T-cell (primary cell): ENCODE data around the gene GALNT10. TPM values are rescaled to one million over a fixed set of nuclear protein-coding genes. Genes with fewer than 3 reads are reported as not detected.

Source experiments
- ATAC-seq, 4 experiments: fragments of 200-7000 bp in 3 of 4; fragments of 150-1000 bp in 1 of 4; cut with Tn5 transposase; replicated peaks in 1 of 4; 1 replicate in 3 of 4; 2 replicates in 1 of 4; pipeline ENCODE4 v1.10.0; 2021; ENCODE audit warnings: moderate library complexity in 3 of 4, mild to moderate bottlenecking in 2 of 4, moderate number of reproducible peaks in 1 of 4
- CTCF ChIA-PET, 2 donors: fragments of 300-600 bp; sonication (Branson Sonifier 250); formaldehyde crosslinking; loops; one replicate each; lab custom pipeline; 2022; ENCODE audit warnings: antibody characterized with exemption in 2 of 2; lab: Charles Lee
- POLR2A ChIA-PET, 2 donors: fragments of 300-600 bp; sonication (Branson Sonifier 250); formaldehyde crosslinking; loops; one replicate each; lab custom pipeline; 2022; ENCODE audit warnings: antibody characterized with exemption in 2 of 2; lab: Charles Lee
- DNase-seq, 35 experiments: peaks; one replicate each; pipeline versions ENCODE4 v3.0.0 to v3.0.0-alpha.2; 2013 to 2023
- H3K27ac ChIP-seq: one replicate; pipeline ENCODE4 v1.5.1; 2013; ENCODE audit warnings: low read length
- H3K27me3 ChIP-seq, 2 experiments: replicated peaks in 1 of 2; 1 replicate in 1 of 2; 2 replicates in 1 of 2; pipeline versions ENCODE4 v1.6.1 to v1.7.0; 2013; ENCODE audit warnings: low read length in 1 of 2, mixed read lengths in 1 of 2; ENCODE audit not compliant: control insufficient read depth in 2 of 2, insufficient read depth in 2 of 2; ENCODE audit errors: extremely low read depth in 1 of 2
- H3K36me3 ChIP-seq, 2 donors: 1 replicate in 1 of 2; 2 replicates in 1 of 2; pipeline versions ENCODE4 v1.6.1 to v1.7.0; 2013; ENCODE audit warnings: low read length in 1 of 2; ENCODE audit not compliant: control insufficient read depth in 2 of 2, insufficient read depth in 1 of 2; ENCODE audit errors: extremely low read depth in 1 of 2
- H3K4me1 ChIP-seq, 2 experiments: 1 replicate in 1 of 2; 2 replicates in 1 of 2; pipeline versions ENCODE4 v1.6.1 to v1.7.0; 2013; ENCODE audit warnings: low read length in 2 of 2, mixed read lengths in 1 of 2; ENCODE audit not compliant: insufficient read depth in 2 of 2, control insufficient read depth in 1 of 2; ENCODE audit errors: extremely low read depth in 1 of 2
- H3K4me3 ChIP-seq, 2 donors: 1 replicate in 1 of 2; 2 replicates in 1 of 2; pipeline versions ENCODE4 v1.5.1 to v1.7.0; 2013; ENCODE audit warnings: mild to moderate bottlenecking in 2 of 2, low read length in 1 of 2, moderate library complexity in 1 of 2; ENCODE audit not compliant: control insufficient read depth in 1 of 2; ENCODE audit errors: extremely low read depth in 1 of 2
- H3K9me3 ChIP-seq: 2 replicates; pipeline ENCODE4 v1.7.0; 2013
- H3K27ac Mint-ChIP-seq, 2 donors: one replicate each; pipeline ENCODE4 v1.8.0; 2020 to 2021; ENCODE audit warnings: mild to moderate bottlenecking in 2 of 2, mixed read lengths in 2 of 2
- H3K27me3 Mint-ChIP-seq, 2 donors: one replicate each; pipeline ENCODE4 v1.8.0; 2021 to 2022; ENCODE audit warnings: mixed read lengths in 2 of 2
- H3K36me3 Mint-ChIP-seq: one replicate; pipeline ENCODE4 v1.8.0; 2021; ENCODE audit warnings: mixed read lengths
- H3K4me1 Mint-ChIP-seq, 3 donors: one replicate each; pipeline ENCODE4 v1.8.0; 2020 to 2022; ENCODE audit warnings: mixed read lengths in 3 of 3, mild to moderate bottlenecking in 1 of 3
- H3K4me3 Mint-ChIP-seq, 3 donors: one replicate each; pipeline ENCODE4 v1.8.0; 2020 to 2022; ENCODE audit warnings: mild to moderate bottlenecking in 3 of 3, mixed read lengths in 3 of 3, moderate library complexity in 3 of 3
- H3K9me3 Mint-ChIP-seq, 3 donors: one replicate each; pipeline ENCODE4 v1.8.0; 2020 to 2022; ENCODE audit warnings: mixed read lengths in 3 of 3
- WGBS: methylation state at CpG from one replicate; pipeline ENCODE4 v1.1.5; 2013; ENCODE audit warnings: missing lambda C conversion rate; ENCODE audit not compliant: insufficient coverage; 5-methylcytosine and 5-hydroxymethylcytosine counted together
- total RNA-seq, 35 experiments: library from RNA in 6 of 35; stranded (reverse) in 6 of 35; fragments of 120-200 nt in 1 of 35; gene quantifications; one replicate each; pipeline versions ENCODE4 v1.2.1 to v1.2.4 and lab custom pipeline; 2013 to 2026

Gene GALNT10
- total RNA-seq, 5 donors from 2014 or later (not counting 1 experiment from before 2014, with no cell fraction given) = 26.9 to 62.7 (median 40.8) TPM

DNA sequence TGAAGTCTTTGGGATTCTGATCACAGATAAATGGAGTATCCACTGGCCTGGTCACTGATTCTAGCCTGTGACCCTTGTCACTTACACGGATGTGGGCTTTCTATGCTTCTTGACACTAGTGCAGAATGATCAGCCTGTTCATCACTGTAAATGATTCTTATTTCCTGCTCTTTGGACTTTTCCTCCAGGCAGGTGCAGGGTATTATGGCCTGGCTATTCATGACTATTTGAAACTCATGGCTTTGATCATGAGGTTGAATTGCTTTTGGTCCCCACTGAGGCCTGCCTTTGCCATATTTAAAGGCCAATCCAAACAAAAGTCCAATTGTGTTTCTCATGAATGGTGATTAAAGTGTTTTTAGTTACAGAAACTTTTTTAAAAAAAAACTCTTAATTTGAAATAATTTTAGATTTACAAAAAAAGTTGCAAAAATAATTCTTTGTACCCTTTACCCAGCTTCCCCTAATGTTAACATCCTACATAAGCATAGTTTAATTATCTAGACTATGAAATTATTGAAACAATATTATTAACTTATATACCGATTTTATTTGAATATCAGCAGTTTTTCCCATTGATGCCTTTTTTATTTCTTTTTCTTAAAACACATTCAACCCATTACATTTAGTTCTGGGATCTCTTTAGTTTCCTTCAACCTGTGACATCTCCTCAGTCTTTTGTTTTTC lies 68.1 kb downstream of the GALNT10 start:
- Histone ChIP-seq H3K27ac (no peak overlapping the region), H3K36me3 (peaks cover 0 to 6% of the 10 kb centered on the region in 2 donors), H3K9me3 (no peaks in the 10 kb centered on the region), H3K27me3 (no peaks in the 10 kb centered on the region), H3K4me3 (no peak overlapping the region), H3K4me1 (no peaks in the 10 kb centered on the region)
- ATAC-seq = no peak
- POLR2A ChIA-PET = no interaction called here
- WGBS = 95% methylated on average over 2 of the region's 2 CpGs
- Mint-ChIP-seq H3K4me3 (no peak overlapping the region), H3K27me3 (no peaks in the 10 kb centered on the region), H3K27ac (no peak overlapping the region), H3K36me3 (peaks cover 66% of the 10 kb centered on the region), H3K9me3 (no peaks in the 10 kb centered on the region), H3K4me1 (peaks cover 6 to 22% (median 6%) of the 10 kb centered on the region in 3 donors)
- CTCF ChIA-PET = no interaction called here
- DNase-seq = no peak

DNA sequence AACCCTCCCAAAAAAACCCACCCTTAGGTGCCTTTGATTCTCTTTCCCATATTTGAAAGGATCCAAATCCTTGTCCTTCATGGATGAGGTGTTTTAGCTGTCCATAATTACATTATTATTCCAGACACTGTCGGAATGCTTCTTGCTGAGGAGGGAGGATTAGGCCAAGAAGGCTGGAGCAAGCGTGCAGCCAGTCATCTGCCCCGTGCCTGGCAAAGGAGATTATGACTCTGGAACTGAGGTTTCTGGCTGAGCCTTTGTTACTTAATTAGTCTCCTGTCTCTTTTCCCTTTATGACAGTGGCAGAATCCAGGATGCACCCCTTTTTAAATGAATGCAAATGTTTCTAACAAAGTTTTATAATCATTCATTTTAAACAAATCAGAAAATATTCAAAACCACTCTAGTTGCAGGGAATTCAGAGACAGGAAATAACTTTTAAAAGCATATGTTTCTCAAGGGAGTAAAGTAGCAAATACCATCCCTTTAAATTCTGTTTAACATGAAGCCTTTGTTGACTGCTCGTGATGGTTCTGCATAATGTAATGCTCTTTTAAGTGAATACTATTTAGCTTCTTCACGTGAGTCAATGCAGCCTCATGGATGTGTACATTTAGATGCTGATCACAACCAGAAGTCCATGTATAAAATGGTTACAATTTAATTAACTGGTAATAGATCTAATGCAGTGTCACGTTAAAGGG lies 69.8 kb downstream of the GALNT10 start:
- DNase-seq (no peak), ATAC-seq (no peak)
- H3K27me3 ChIP-seq = no peaks in the 10 kb centered on the region
- H3K27ac ChIP-seq = no peak overlapping the region
- Mint-ChIP-seq H3K4me1 (peaks cover 0 to 20% (median 8%) of the 10 kb centered on the region in 3 donors), H3K27ac (no peak overlapping the region), H3K9me3 (no peaks in the 10 kb centered on the region), H3K27me3 (no peaks in the 10 kb centered on the region), H3K4me3 (no peak overlapping the region), H3K36me3 (peaks cover 59% of the 10 kb centered on the region)
- POLR2A ChIA-PET = interaction anchor here in 1 of 2 donors (0.6 kb wide), 1 partner anchor 28 kb away, joined by 3 read pairs; no protein-coding TSS in a partner anchor
- H3K36me3 ChIP-seq = peaks cover 0 to 6% of the 10 kb centered on the region in 2 donors
- H3K9me3 ChIP-seq = no peaks in the 10 kb centered on the region
- H3K4me1 ChIP-seq = no peaks in the 10 kb centered on the region
- H3K4me3 ChIP-seq = no peak overlapping the region
- CTCF ChIA-PET = no interaction called here
- WGBS = 93% methylated on average over 2 of the region's 6 CpGs

DNA sequence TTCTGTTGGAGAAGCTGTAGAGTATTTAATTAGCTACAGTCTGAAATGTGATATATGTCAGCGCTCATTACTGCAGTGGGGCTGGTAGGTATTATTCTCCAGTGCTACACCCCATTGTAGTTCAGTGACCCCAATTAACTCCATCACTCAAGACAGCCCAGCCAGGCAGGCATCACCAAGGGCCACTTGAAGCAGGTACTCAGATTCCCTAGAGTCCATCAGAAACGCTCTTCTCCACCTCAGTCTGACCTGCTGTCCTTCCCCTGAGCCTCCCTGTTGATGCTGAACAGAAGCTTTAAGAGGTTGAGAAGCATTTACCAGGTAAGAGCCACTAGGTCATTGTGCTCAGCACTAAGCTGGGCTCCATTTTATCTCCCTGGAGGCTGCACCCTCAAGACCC lies 71.8 kb downstream of the GALNT10 start:
- Mint-ChIP-seq H3K4me1 (peaks cover 0 to 16% (median 8%) of the 10 kb centered on the region in 3 donors), H3K36me3 (peaks cover 54% of the 10 kb centered on the region), H3K4me3 (peak overlapping the region in 1 of 3 donors; percentile 5), H3K27me3 (no peaks in the 10 kb centered on the region), H3K27ac (no peak overlapping the region), H3K9me3 (no peaks in the 10 kb centered on the region)
- H3K27me3 ChIP-seq = no peaks in the 10 kb centered on the region
- ATAC-seq (no peak), DNase-seq (no peak)
- CTCF ChIA-PET = interaction anchor here in 1 of 2 donors (0.7 kb wide), 1 partner anchor 73 kb away, joined by 3 read pairs; no protein-coding TSS in a partner anchor
- peaks cover 0 to 6% of the 10 kb centered on the region in 2 donors for H3K36me3 ChIP-seq
- no peaks in the 10 kb centered on the region for H3K9me3 ChIP-seq
- H3K4me3 ChIP-seq = no peak overlapping the region
- POLR2A ChIA-PET = no interaction called here
- no peaks in the 10 kb centered on the region for H3K4me1 ChIP-seq
- no peak overlapping the region for H3K27ac ChIP-seq
- 100% methylated on average over 1 of the region's 2 CpGs for WGBS

DNA sequence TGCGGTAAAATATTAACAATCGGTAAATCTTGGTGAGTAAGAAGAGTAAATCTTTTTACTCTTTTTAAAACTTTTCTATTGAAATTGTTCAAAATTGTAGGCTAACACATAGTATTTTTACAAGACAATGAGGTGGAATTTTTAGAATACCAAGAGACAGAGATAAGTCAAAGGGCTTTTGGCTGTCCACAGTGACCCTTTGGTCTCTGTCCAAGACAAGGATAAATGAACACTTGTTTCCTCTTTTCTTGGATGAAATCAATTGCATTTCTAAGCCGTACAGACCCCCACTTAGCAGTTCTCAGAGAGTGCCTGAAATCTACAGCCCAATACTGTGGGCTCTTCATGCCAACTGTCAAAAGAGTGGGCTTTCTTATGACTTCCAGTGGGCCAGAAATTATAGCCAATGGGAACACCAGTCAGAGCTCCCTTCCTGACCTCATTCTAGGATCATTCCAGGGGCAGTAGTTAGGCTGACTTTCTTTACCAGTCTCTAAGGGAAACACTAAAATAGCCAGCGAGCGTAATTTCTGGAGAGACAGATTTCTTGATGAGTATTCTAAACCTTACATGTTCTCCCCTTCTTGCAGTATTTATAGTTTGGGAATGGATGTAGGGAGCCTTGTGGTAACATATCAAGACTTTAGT lies 74.1 kb downstream of the GALNT10 start:
- no peak overlapping the region for H3K27ac Mint-ChIP-seq

DNA sequence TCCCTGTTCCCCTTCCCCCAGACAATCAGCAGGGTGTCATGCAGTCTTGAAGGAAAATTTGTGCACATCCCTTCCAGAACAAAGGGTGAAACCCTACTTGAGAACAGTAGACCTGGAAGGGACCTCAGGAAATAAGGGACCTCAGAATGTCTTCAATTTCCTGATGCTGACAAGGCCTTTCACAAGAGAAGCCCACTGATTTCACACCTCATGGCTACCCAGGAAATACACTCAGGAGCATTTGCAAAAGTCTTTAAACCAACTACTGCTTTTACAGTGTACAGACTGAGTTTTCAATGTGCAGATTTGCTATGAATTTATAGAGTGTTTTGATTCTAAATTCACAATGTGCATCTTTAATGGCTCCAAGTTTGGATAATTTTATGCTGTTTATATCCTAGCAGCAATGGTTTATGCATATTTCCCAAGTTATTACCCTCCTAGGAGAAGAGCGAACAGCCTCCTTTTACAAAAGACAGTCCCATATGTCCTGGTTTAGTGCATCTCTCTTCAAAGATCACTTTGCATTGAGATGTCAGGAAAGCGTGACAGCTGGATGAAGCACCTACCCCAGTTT lies 74.8 kb downstream of the GALNT10 start:
- Mint-ChIP-seq H3K4me1 (peaks cover 0 to 12% (median 2%) of the 10 kb centered on the region in 3 donors), H3K27me3 (no peaks in the 10 kb centered on the region), H3K27ac (no peak overlapping the region), H3K4me3 (no peak overlapping the region), H3K9me3 (no peaks in the 10 kb centered on the region), H3K36me3 (peaks cover 50% of the 10 kb centered on the region)
- no peak for ATAC-seq
- POLR2A ChIA-PET = no interaction called here
- 96% methylated on average over 2 of the region's 2 CpGs for WGBS
- no peak overlapping the region for H3K27ac ChIP-seq
- no peaks in the 10 kb centered on the region for H3K9me3 ChIP-seq
- no peaks in the 10 kb centered on the region for H3K27me3 ChIP-seq
- peaks cover 0 to 6% of the 10 kb centered on the region in 2 donors for H3K36me3 ChIP-seq
- H3K4me3 ChIP-seq = no peak overlapping the region
- CTCF ChIA-PET = no interaction called here
- H3K4me1 ChIP-seq = no peaks in the 10 kb centered on the region
- no peak for DNase-seq

More for the DNA sequence above, 74.1 kb downstream of the GALNT10 start:
- H3K27me3 Mint-ChIP-seq = no peaks in the 10 kb centered on the region
- Histone ChIP-seq H3K27me3 (no peaks in the 10 kb centered on the region), H3K4me1 (no peaks in the 10 kb centered on the region), H3K4me3 (no peak overlapping the region), H3K27ac (no peak overlapping the region), H3K9me3 (no peaks in the 10 kb centered on the region), H3K36me3 (peaks cover 0 to 6% of the 10 kb centered on the region in 2 donors)
- DNase-seq (no peak), ATAC-seq (no peak)
- H3K36me3 Mint-ChIP-seq = peaks cover 46% of the 10 kb centered on the region
- no peak overlapping the region for H3K4me3 Mint-ChIP-seq
- H3K9me3 Mint-ChIP-seq = no peaks in the 10 kb centered on the region
- ChIA-PET POLR2A (no interaction called here), CTCF (no interaction called here)
- H3K4me1 Mint-ChIP-seq = peaks cover 0 to 14% (median 5%) of the 10 kb centered on the region in 3 donors
- 100% methylated on average over 1 of the region's 5 CpGs for WGBS

DNA sequence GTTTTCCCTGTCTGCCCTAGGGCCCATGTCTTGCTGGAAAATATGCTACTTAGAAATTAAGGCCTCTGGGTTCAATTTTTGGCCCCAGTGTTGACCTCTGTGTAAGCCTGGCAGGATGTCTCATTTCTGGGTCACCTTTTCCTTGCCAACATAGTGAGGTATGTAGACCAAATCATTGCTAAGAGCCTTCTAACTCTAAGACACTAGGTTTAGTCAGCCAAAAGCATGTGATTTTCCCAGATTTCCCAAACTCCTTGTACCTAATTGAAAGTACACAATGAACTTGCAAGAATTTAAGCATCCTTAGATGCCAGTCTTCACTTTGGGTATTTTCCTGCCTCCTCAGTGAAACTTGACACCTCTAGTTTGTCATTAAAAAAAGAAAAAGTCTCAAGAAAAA lies 77.0 kb downstream of the GALNT10 start:
- H3K36me3 Mint-ChIP-seq = peaks cover 40% of the 10 kb centered on the region
- no peak for DNase-seq
- no peak overlapping the region for H3K27ac ChIP-seq
- no peak overlapping the region for H3K27ac Mint-ChIP-seq
- CTCF ChIA-PET = no interaction called here
- no peaks in the 10 kb centered on the region for H3K9me3 ChIP-seq
- ATAC-seq = no peak
- H3K36me3 ChIP-seq = no peaks in the 10 kb centered on the region
- H3K4me3 Mint-ChIP-seq = no peak overlapping the region
- no peaks in the 10 kb centered on the region for H3K9me3 Mint-ChIP-seq
- H3K27me3 Mint-ChIP-seq = no peaks in the 10 kb centered on the region
- H3K27me3 ChIP-seq = no peaks in the 10 kb centered on the region
- H3K4me1 ChIP-seq = peaks cover 0 to 10% of the 10 kb centered on the region in 2 experiments
- POLR2A ChIA-PET = no interaction called here
- H3K4me1 Mint-ChIP-seq = peaks cover 13 to 26% (median 16%) of the 10 kb centered on the region in 3 donors
- H3K4me3 ChIP-seq = no peak overlapping the region
